HG03095 (cell line): ENCODE data around the gene SPTLC1.

Experiments
- ATAC-seq: cut with Tn5 transposase; IDR thresholded peaks from one replicate; pipeline ENCODE4 v1.9.1; 2021; ENCODE audit warnings: moderate library complexity; ENCODE audit not compliant: unreplicated experiment

Gene SPTLC1

GRCh38 chr9:91992461-91993041 lies 122.7 kb downstream of the SPTLC1 start:
- no peak for ATAC-seq

DNA sequence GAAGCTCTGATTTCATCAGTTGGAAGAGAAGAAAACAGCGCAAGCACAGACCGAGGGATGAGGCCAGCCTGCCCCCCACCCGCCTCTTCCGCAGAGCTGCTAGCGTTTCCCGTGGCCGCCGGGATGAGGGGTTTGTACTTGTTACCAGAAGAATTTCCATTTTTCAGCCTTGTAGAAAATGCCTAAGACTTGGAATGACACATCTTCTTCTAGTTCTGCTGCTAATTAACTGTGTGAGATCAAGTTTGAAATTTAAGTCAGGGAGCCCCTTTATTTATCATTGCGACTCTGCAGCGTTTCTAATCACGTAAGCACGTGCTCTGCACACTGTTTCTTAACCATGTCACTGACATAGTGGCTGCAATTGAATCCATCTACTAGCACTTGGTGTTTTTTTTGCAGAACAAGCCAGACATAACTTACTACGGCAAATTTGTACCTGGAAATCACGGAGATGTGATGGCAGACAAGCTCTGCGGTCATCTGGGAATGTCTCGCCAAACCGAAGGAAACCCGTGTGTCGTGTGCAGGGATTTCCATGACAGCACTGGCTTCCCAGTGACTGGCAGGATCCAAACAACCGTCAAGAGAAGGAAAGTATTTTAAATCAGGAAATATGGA lies 123.4 kb downstream of the SPTLC1 start:
- ATAC-seq: no peak

- ATAC-seq: no peak
Observed at GRCh38 chr9:91986248-91986647, 129.0 kb downstream of the SPTLC1 start.

GRCh38 chr9:91985692-91986091 lies 129.5 kb downstream of the SPTLC1 start:
- ATAC-seq: no peak
